GM12875 (cell line): ENCODE measurements around the gene UBL4A.

Experiments used
- H3K4me3 ChIP-seq: one replicate; pipeline ENCODE4 v1.5.1; 2011; ENCODE audit warnings: low read depth, low read length, control low read depth
- TF ChIP-seq, protein P1 (sequence below): IDR thresholded peaks from 2 replicates; pipeline ENCODE4 v1.5.1; 2011; ENCODE audit warnings: low read depth, mild to moderate bottlenecking, control low read depth, inconsistent platforms, low read length, moderate library complexity, borderline replicate concordance; ENCODE audit not compliant: insufficient read depth

Gene UBL4A

DNA sequence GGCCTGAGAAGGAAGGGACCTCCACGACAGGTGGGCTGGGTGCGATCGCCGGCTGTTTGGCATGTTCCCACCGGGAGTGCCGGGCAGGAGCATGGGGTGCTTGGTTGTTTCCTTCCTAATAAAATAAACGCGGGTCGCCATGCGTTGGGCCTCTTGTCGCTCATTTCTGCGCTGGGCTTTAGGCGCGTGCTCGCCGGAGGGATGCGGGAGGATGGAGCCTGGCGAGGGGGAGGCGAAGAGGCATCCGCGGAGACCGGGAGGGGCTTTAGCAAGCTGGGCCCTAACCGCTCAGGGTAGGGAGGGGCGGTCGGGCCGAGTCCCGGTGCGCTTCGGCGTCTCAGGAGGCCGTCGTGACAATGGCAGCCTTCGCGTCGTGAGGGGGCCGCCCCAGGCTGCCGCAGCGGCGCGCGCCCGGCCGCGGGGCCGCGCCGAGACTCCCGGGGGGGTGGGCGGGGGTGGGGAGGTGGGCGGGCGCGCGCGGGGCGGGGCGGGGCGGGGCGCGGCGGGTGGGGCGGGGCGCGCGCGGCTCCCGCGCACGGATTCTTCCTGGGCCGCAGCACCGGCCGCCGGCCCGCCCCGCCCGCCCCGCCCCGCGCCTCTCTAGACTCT is 49.9 kb downstream of the UBL4A start:
- TF ChIP-seq, protein P1, sequence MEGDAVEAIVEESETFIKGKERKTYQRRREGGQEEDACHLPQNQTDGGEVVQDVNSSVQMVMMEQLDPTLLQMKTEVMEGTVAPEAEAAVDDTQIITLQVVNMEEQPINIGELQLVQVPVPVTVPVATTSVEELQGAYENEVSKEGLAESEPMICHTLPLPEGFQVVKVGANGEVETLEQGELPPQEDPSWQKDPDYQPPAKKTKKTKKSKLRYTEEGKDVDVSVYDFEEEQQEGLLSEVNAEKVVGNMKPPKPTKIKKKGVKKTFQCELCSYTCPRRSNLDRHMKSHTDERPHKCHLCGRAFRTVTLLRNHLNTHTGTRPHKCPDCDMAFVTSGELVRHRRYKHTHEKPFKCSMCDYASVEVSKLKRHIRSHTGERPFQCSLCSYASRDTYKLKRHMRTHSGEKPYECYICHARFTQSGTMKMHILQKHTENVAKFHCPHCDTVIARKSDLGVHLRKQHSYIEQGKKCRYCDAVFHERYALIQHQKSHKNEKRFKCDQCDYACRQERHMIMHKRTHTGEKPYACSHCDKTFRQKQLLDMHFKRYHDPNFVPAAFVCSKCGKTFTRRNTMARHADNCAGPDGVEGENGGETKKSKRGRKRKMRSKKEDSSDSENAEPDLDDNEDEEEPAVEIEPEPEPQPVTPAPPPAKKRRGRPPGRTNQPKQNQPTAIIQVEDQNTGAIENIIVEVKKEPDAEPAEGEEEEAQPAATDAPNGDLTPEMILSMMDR = no peak
- H3K4me3 ChIP-seq = peak overlapping the region; percentile 82

DNA sequence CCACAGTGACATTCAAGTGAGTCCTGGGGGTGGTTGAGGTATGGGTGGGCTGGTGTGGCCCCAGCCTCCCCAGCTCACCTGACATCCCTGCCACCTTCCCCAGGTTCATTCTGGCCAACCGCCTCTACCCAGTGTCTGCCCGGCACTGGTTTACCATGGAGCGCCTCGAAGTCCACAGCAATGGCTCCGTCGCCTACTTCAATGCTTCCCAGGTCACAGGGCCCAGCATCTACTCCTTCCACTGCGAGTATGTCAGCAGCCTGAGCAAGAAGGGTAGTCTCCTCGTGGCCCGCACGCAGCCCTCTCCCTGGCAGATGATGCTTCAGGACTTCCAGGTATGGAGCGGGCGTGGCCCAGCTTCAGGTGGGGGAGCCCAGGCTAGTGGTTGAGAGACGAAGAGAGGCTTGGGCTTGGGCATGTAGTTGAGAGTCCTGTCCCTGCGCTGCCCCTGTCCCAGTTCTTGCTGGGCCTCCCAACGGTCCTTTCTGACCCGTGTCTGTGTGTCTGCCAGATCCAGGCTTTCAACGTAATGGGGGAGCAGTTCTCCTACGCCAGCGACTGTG is 51.2 kb downstream of the UBL4A start:
- H3K4me3 ChIP-seq = no peak overlapping the region
- TF ChIP-seq, protein P1 = no peak

DNA sequence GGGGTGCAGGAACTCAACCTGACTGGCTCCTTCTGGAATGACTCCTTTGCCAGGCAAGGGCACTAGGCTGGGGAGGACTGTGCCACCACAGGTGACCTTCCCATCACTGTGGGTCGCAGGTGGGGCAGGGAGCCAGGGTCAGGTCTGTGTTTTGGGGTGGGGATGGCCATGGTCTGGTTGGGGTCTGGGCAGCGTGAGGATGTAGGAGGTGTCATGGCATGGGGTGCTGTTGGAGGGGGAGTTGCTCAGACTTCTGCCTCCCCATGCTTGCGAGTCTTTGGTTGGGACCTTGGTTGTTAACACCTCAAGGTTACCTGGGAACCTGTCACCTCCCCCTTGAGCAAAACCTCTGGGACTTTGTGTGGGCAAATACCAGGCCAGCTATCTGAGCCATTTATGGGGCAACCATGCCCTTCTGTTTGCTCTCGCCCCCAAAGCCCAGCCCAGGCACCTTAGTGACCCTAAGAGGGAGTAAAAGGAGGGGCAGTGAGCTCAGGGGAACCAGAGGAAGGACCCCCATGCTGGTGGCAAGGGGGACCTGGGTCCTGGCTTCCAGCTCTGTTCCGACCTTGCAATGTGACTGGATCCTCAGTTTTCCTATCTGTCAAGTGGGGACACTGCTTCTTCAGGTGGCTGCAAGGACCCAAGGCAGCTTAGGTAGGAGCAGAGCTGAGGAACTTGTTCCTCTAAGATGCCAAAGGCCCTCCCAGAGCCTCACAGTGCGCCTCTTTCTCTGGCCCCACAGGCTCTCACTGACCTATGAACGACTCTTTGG is 51.8 kb downstream of the UBL4A start:
- TF ChIP-seq, protein P1 = no peak

More for the DNA sequence above, 51.8 kb downstream of the UBL4A start:
- no peak overlapping the region for H3K4me3 ChIP-seq
